NT2/D1 (cell line): ENCODE measurements around the gene NEK5.

Experiments
- SUZ12 ChIP-seq: IDR thresholded peaks from 2 replicates; pipeline ENCODE4 v1.6.1; 2011; ENCODE audit not compliant: insufficient read length, insufficient read depth; ENCODE audit errors: extremely low read depth
- YY1 ChIP-seq: IDR thresholded peaks from 2 replicates; pipeline ENCODE4 v1.6.1; 2011; ENCODE audit not compliant: insufficient read length, insufficient read depth
- ZNF274 ChIP-seq: IDR thresholded peaks from 2 replicates; pipeline ENCODE4 v1.6.1; 2011; ENCODE audit warnings: mild to moderate bottlenecking, low read depth, low read length

GRCh38 chr13:52070929-52071523 is 57.8 kb downstream of the NEK5 start:
- TF ChIP-seq ZNF274 (no peak), YY1 (no peak), SUZ12 (no peak)
